K562 (cell line): ENCODE results near the gene SATB2. TPM values are rescaled to one million over a fixed set of nuclear protein-coding genes. Genes with fewer than 3 reads are reported as not detected.

Experiments used
- ATF3 ChIP-seq, 2 experiments: fragments of 450-650 bp in 1 of 2; sonication (generic) in 1 of 2; formaldehyde crosslinking in 1 of 2; IDR thresholded peaks in 1 of 2; conservative IDR thresholded peaks in 1 of 2; 2 replicates each; pipeline versions ENCODE4 v1.6.1 to v1.8.1; 2016 to 2023; ENCODE audit warnings: mild to moderate bottlenecking in 2 of 2, moderate library complexity in 2 of 2, inconsistent platforms in 1 of 2, missing genetic modification reagents in 1 of 2
- EGR1 ChIP-seq: fragments of 450-650 bp; conservative IDR thresholded peaks from 2 replicates; pipeline ENCODE4 v1.6.1; 2017; ENCODE audit warnings: mild to moderate bottlenecking
- MAZ ChIP-seq, 2 experiments: fragments of 450-650 bp in 1 of 2; sonication (generic) in 1 of 2; formaldehyde crosslinking; IDR thresholded peaks in 1 of 2; conservative IDR thresholded peaks in 1 of 2; 2 replicates each; pipeline versions ENCODE4 v1.4.0 to v1.5.0; 2020; ENCODE audit warnings: mild to moderate bottlenecking in 1 of 2, missing genetic modification reagents in 1 of 2
- NFRKB ChIP-seq: fragments of 450-650 bp; IDR thresholded peaks from 2 replicates; pipeline ENCODE4 v1.6.1; 2016; ENCODE audit warnings: low read depth
- RBFOX2 ChIP-seq: fragments of 200-400 bp; formaldehyde crosslinking; IDR thresholded peaks from 2 replicates; pipeline ENCODE4 v1.6.1; 2017; ENCODE audit warnings: low read depth, mild to moderate bottlenecking, low read length, moderate library complexity
- ZBTB40 ChIP-seq, 2 experiments: fragments of 450-650 bp in 1 of 2; sonication (generic) in 1 of 2; formaldehyde crosslinking in 1 of 2; IDR thresholded peaks; 2 replicates each; pipeline versions ENCODE4 v1.7.1 to v1.9.0; 2016 to 2022; ENCODE audit warnings: inconsistent platforms in 1 of 2, mild to moderate bottlenecking in 1 of 2, missing genetic modification reagents in 1 of 2
- polyA plus RNA-seq, 8 experiments: library from polyadenylated mRNA; depleted of rRNA in 4 of 8; stranded (reverse) in 5 of 8; unstranded in 3 of 8; fragments of >200 nt; fragmentation: Nextera tagmentation in 2 of 8; fragmentation: Illumina TruSeq in 1 of 8; extraction: Ambion mirVana in 2 of 8; extraction: Trizol in 1 of 8; gene quantifications; 2 replicates each; pipeline versions ENCODE4 v1.2.1 to v1.2.3, GENCODE V29; 2011 to 2014; ENCODE audit warnings: inconsistent platforms in 1 of 8, missing spikeins in 1 of 8
- total RNA-seq, 7 experiments: library from RNA; depleted of rRNA in 6 of 7; stranded (reverse); fragments of >200 nt in 6 of 7; fragmentation: Illumina TruSeq in 2 of 7; extraction: Trizol in 2 of 7; gene quantifications; 2 replicates each; pipeline versions ENCODE4 v1.2.1 to v1.2.3, GENCODE V29; 2011 to 2021; ENCODE audit warnings: low replicate concordance in 1 of 7

The SATB2 gene
- total and polyA plus RNA-seq, 9 of the 15 experiments (the other 6 are each of a cell fraction or from before 2014, with no cell fraction given) = 4.5 to 34.0 (median 15.1) TPM

GRCh38 chr2:199457147-199458008, at the start of gene SATB2 (continued):
- no peak for TF ChIP-seq ZBTB40 (IDR thresholded peaks at IDR 0.05)
- no peak for TF ChIP-seq ZBTB40 (CRISPR knock-in tag; IDR thresholded peaks at IDR 0.05)
- TF ChIP-seq NFRKB = 0 out of 2 replicates have a peak, but pooled peaks have one; percentile 49
- TF ChIP-seq RBFOX2 = peak; percentile 66
- TF ChIP-seq MAZ (CRISPR knock-in tag; conservative IDR thresholded peaks at IDR 0.05 in 1 of 2, IDR thresholded peaks at IDR 0.05 in 1 of 2) = peak; percentile 24 to 50; a peak in 1 of 4 replicates
- TF ChIP-seq EGR1 = peak; percentile 2; the same call in 1 of the 2 replicates
- TF ChIP-seq ATF3 (IDR thresholded peaks at IDR 0.05) = peak; percentile 46
- no peak for TF ChIP-seq ATF3 (CRISPR knock-in tag; conservative IDR thresholded peaks at IDR 0.05)
